GM18858 (cell line): ENCODE data around the gene MAP2K3.
"Not testable (repeated sequence)": the region's sequence is repeated elsewhere in the genome, so short reads cannot be mapped to it uniquely, and the experiment has no call there.

Source experiments
- ATAC-seq: cut with Tn5 transposase; IDR thresholded peaks from one replicate; pipeline ENCODE4 v1.9.1; 2021; ENCODE audit not compliant: unreplicated experiment

MAP2K3 gene

GRCh38 chr17:21349358-21350050 lies 65.0 kb downstream of the MAP2K3 start:
- not testable (repeated sequence) for ATAC-seq

- ATAC-seq, result not testable (repeated sequence)
These were observed 66.0 kb downstream of the MAP2K3 start for GRCh38 chr17:21350495-21350894.

GRCh38 chr17:21351366-21352065 lies 67.0 kb downstream of the MAP2K3 start:
- ATAC-seq, result no peak

GRCh38 chr17:21352221-21352980 lies 67.9 kb downstream of the MAP2K3 start:
- no peak for ATAC-seq

- no peak for ATAC-seq
These were observed 68.4 kb downstream of the MAP2K3 start for GRCh38 chr17:21352981-21353265.

GRCh38 chr17:21353326-21354010 lies 69.0 kb downstream of the MAP2K3 start:
- ATAC-seq, result no peak

- ATAC-seq, result no peak
These were observed 70.4 kb downstream of the MAP2K3 start for GRCh38 chr17:21354796-21355385.

GRCh38 chr17:21355586-21355985 lies 71.1 kb downstream of the MAP2K3 start:
- no peak for ATAC-seq

GRCh38 chr17:21356537-21357127 lies 72.1 kb downstream of the MAP2K3 start:
- no peak for ATAC-seq

GRCh38 chr17:21357281-21357680 lies 72.8 kb downstream of the MAP2K3 start:
- ATAC-seq, result no peak

- no peak for ATAC-seq
These were observed 73.5 kb downstream of the MAP2K3 start for GRCh38 chr17:21357696-21358656.

- ATAC-seq, result no peak
These were observed 74.4 kb downstream of the MAP2K3 start for GRCh38 chr17:21358682-21359482.

GRCh38 chr17:21359483-21359840 lies 75.0 kb downstream of the MAP2K3 start:
- ATAC-seq, result no peak

- ATAC-seq, result no peak
These were observed 75.5 kb downstream of the MAP2K3 start for GRCh38 chr17:21360048-21360447.

GRCh38 chr17:21361020-21361809 lies 76.7 kb downstream of the MAP2K3 start:
- ATAC-seq, result no peak

GRCh38 chr17:21362331-21362931 lies 77.9 kb downstream of the MAP2K3 start:
- no peak for ATAC-seq

GRCh38 chr17:21363776-21364642 lies 79.5 kb downstream of the MAP2K3 start:
- no peak for ATAC-seq
